Loucy (cell line): ENCODE measurements around the gene KSR1.

Source experiments
- H2AFZ ChIP-seq: fragments of 200-600 bp; sonication (generic); 2 replicates; pipeline ENCODE4 v1.6.0; 2016; ENCODE audit warnings: antibody characterized with exemption, mild to moderate bottlenecking, low read length, moderate library complexity
- H3F3A ChIP-seq: fragments of 200-600 bp; 2 replicates; pipeline ENCODE4 v1.6.0; 2016; ENCODE audit warnings: antibody characterized with exemption, low read depth, mild to moderate bottlenecking
- H3K27me3 ChIP-seq: fragments of 200-600 bp; sonication (generic); 2 replicates; pipeline ENCODE4 v1.6.1; 2014; ENCODE audit warnings: low read length, mild to moderate bottlenecking; ENCODE audit not compliant: insufficient read depth, poor library complexity, severe bottlenecking
- H3K36me3 ChIP-seq: fragments of 200-600 bp; sonication (generic); 2 replicates; pipeline ENCODE4 v1.6.1; 2016; ENCODE audit warnings: low read length; ENCODE audit not compliant: insufficient read depth
- H3K4me1 ChIP-seq: fragments of 200-600 bp; sonication (generic); 2 replicates; pipeline ENCODE4 v1.5.1; 2014; ENCODE audit warnings: low read length, mild to moderate bottlenecking; ENCODE audit not compliant: insufficient read depth, poor library complexity, severe bottlenecking
- H3K4me2 ChIP-seq: fragments of 200-600 bp; sonication (generic); 2 replicates; pipeline ENCODE4 v1.6.0; 2014; ENCODE audit warnings: antibody characterized with exemption, low read length, low read depth, mild to moderate bottlenecking; ENCODE audit not compliant: poor library complexity, severe bottlenecking
- H3K4me3 ChIP-seq: fragments of 200-600 bp; sonication (generic); 2 replicates; pipeline ENCODE4 v1.5.1; 2014; ENCODE audit warnings: low read length, mild to moderate bottlenecking, mixed read lengths; ENCODE audit not compliant: poor library complexity, severe bottlenecking
- H3K79me2 ChIP-seq: fragments of 200-600 bp; sonication (generic); 2 replicates; pipeline ENCODE4 v1.6.1; 2014; ENCODE audit warnings: low read length; ENCODE audit not compliant: insufficient read depth
- H3K9ac ChIP-seq: fragments of 200-600 bp; sonication (generic); 2 replicates; pipeline ENCODE4 v1.6.0; 2014; ENCODE audit warnings: mild to moderate bottlenecking, low read depth, low read length, moderate library complexity; ENCODE audit not compliant: poor library complexity, severe bottlenecking
- H3K9me2 ChIP-seq: fragments of 200-600 bp; sonication (generic); replicated peaks from 2 replicates; pipeline ENCODE4 v1.6.1; 2016; ENCODE audit warnings: low read depth, low read length, mixed read lengths
- H3K9me3 ChIP-seq: fragments of 200-600 bp; sonication (generic); 2 replicates; pipeline ENCODE4 v1.6.1; 2014; ENCODE audit warnings: mild to moderate bottlenecking, antibody characterized with exemption, low read length, low read depth; ENCODE audit not compliant: insufficient read depth
- H4K20me1 ChIP-seq: fragments of 200-600 bp; sonication (generic); 2 replicates; pipeline ENCODE4 v1.6.0; 2014; ENCODE audit warnings: antibody characterized with exemption, low read length, mild to moderate bottlenecking; ENCODE audit not compliant: insufficient read depth, poor library complexity, severe bottlenecking
- EZH2phosphoT487 ChIP-seq: fragments of 200-600 bp; IDR thresholded peaks from 2 replicates; pipeline ENCODE4 v1.6.1; 2018; ENCODE audit warnings: antibody characterized with exemption, mild to moderate bottlenecking, moderate library complexity, borderline replicate concordance
- TF ChIP-seq, protein P1 (sequence below): fragments of 200-600 bp; sonication (generic); conservative IDR thresholded peaks from 2 replicates; pipeline ENCODE4 v1.5.1; 2014; ENCODE audit warnings: mild to moderate bottlenecking, antibody characterized with exemption, low read length

The KSR1 gene

DNA sequence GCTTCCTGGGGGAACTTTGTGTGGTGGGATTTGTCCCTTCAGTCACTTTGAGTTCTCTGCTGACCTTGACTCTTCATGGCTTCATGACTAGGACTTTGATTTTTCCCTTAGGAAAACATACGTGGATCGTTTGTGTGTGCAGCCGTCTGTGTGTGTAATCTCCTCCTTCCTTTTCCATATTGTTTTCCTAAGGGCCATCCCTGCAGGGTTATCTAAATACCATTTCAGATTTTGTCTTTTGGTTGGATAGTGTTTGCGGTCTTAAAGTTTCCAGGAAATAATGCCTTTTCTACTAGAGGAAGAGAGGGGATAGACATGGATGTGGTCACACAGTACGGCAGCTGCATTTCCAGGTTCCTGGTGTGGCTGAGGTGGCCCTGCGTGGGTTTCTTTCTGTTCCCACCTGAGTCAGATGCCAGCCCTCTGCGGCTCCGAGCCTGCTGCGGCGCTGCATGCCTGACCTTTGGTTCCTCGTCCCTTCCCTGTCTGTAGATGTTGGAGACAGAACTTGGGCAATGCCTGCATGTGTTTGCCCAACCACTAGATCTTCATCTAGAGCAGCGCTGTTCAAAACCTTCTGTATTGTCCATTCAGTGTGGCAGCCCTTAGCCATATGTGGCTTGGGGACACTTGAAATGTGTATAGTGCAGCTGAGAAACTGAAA lies 102.7 kb downstream of the KSR1 start:
- no peaks in the 10 kb centered on the region for H3K27me3 ChIP-seq
- H4K20me1 ChIP-seq, result no peaks in the 10 kb centered on the region
- no peaks in the 10 kb centered on the region for H3K9me3 ChIP-seq
- no peak overlapping the region for H3K4me2 ChIP-seq
- H3F3A ChIP-seq, result no peaks in the 10 kb centered on the region
- no peaks in the 10 kb centered on the region for H3K9me2 ChIP-seq
- H3K4me1 ChIP-seq, result peaks cover 12% of the 10 kb centered on the region
- H3K79me2 ChIP-seq, result no peaks in the 10 kb centered on the region; the same call in 1 of the 2 replicates
- H3K36me3 ChIP-seq, result peaks cover 3% of the 10 kb centered on the region; the same call in 1 of the 2 replicates
- no peak overlapping the region for H3K9ac ChIP-seq
- no peak overlapping the region for H3K4me3 ChIP-seq
- TF ChIP-seq, protein P1, sequence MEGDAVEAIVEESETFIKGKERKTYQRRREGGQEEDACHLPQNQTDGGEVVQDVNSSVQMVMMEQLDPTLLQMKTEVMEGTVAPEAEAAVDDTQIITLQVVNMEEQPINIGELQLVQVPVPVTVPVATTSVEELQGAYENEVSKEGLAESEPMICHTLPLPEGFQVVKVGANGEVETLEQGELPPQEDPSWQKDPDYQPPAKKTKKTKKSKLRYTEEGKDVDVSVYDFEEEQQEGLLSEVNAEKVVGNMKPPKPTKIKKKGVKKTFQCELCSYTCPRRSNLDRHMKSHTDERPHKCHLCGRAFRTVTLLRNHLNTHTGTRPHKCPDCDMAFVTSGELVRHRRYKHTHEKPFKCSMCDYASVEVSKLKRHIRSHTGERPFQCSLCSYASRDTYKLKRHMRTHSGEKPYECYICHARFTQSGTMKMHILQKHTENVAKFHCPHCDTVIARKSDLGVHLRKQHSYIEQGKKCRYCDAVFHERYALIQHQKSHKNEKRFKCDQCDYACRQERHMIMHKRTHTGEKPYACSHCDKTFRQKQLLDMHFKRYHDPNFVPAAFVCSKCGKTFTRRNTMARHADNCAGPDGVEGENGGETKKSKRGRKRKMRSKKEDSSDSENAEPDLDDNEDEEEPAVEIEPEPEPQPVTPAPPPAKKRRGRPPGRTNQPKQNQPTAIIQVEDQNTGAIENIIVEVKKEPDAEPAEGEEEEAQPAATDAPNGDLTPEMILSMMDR, result no peak
- no peak for TF ChIP-seq EZH2phosphoT487
- no peak overlapping the region for H2AFZ ChIP-seq

DNA sequence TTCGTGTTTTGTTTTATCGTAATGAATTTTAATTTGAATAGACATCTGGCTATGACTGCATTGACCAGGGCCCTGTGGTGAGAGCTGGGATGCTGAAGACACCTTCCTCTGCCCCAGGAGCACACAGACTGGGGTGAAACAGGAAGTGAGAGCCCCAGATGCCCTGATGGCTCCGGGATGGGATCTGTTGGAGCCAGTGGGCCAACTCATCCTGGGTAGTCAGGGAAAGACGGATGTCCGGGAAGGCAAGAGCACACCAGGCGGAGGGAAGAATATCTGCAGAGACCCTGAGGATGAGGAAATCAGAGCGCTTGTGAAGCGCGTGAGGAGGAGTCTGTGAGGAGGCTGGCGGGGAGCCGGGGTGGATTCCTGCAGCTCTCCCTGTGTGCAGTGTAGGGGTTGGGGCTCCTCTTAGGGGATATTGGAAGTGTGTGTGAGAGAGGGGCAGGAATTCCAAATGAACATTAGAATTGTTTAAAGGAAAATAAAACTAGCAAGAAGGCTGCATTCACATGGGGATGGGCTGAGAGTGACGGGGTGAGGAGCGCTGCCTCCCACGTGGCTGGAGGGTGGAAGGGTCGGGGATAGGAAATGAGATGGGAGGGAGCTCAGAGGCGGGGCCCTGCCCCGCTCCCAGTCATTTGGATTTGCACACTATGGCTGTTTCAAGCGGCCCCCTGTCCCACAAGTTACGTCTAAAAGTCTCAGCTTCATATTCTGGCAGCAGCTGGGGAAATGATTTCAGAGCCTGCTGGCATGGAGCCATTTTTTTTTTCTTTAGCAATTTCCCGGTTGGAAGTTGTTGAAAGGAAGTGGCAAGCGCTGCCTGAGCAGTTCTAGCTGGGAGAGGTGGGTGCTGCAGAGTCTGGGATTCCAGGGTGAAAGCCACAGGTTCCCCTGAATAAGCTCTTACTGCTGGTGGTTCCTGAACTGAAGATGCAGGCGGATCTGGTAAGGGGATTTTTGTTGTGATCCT lies 103.5 kb downstream of the KSR1 start:
- no peaks in the 10 kb centered on the region for H3K27me3 ChIP-seq
- H3F3A ChIP-seq, result no peaks in the 10 kb centered on the region
- no peaks in the 10 kb centered on the region for H3K9me2 ChIP-seq
- peaks cover 4% of the 10 kb centered on the region; the same call in 1 of the 2 replicates for H3K9me3 ChIP-seq
- no peak overlapping the region for H3K4me3 ChIP-seq
- H3K4me1 ChIP-seq, result peaks cover 18% of the 10 kb centered on the region
- no peak overlapping the region for H2AFZ ChIP-seq
- no peak overlapping the region for H3K9ac ChIP-seq
- no peak for TF ChIP-seq EZH2phosphoT487
- TF ChIP-seq, protein P1, result no peak
- no peaks in the 10 kb centered on the region; the same call in 1 of the 2 replicates for H3K79me2 ChIP-seq
- H3K36me3 ChIP-seq, result peaks cover 3% of the 10 kb centered on the region; the same call in 1 of the 2 replicates
- no peaks in the 10 kb centered on the region for H4K20me1 ChIP-seq
- no peak overlapping the region for H3K4me2 ChIP-seq

DNA sequence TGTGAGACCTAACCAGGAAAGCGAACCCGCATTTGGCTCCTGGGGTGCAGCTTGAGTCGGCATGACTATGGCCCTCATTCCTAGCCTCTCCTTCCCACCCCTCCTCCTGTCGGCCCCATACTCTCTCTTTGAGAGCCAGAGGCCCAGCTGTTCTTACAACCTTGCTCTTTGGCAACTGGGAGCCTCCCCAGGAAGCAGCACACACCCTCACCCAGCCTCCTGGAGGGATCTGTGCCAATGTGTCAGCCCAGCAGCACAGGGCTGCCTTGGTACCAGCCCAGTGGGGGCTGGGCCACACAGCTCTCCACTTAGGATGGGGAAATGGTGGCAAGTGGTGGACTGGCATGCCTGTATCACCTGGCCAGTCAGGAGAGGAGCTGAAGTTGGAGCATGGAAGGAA lies 104.4 kb downstream of the KSR1 start:
- no peak for TF ChIP-seq EZH2phosphoT487
- TF ChIP-seq, protein P1, result no peak
- Histone ChIP-seq H4K20me1 (no peaks in the 10 kb centered on the region), H3K4me1 (peaks cover 26% of the 10 kb centered on the region), H3K36me3 (peaks cover 3% of the 10 kb centered on the region; the same call in 1 of the 2 replicates), H3K79me2 (no peaks in the 10 kb centered on the region; the same call in 1 of the 2 replicates), H3K4me3 (no peak overlapping the region), H3K4me2 (no peak overlapping the region), H3K27me3 (no peaks in the 10 kb centered on the region), H3K9me3 (peaks cover 4% of the 10 kb centered on the region; the same call in 1 of the 2 replicates), H3K9me2 (no peaks in the 10 kb centered on the region), H3K9ac (no peak overlapping the region), H2AFZ (no peak overlapping the region), H3F3A (no peaks in the 10 kb centered on the region)
